Measurements from ENCODE around the gene ZPLD1.

The ZPLD1 gene

DNA sequence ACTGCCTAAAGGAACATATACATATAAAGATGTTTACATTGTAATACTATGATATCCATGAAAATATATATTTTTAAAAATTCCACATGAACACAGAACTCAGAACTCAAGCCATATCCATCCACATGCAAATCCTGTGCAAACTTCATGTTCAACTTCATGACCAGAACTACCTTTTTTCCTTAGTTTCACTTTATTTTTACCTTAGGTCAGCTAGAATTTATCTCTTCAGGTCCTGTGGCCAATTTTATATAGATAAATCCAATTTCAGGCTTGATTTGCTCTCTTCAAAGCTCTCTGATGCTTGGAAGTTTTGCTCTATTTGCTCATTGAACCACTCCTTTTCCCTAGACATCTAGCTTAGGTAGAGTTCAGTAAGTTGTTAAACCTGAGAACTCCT lies 38.8 kb downstream of the ZPLD1 start:
- Histone ChIP-seq H3K4me2 (no peak overlapping the region), H3K9ac (no peak overlapping the region), H3K4me3 (IDR thresholded peaks at IDR 0.05; ENCODE audit: insufficient read depth, low read depth, low read length) (no peak overlapping the region), H3K4me1 (ENCODE audit: low read depth, poor library complexity, severe bottlenecking) (no peaks in the 10 kb centered on the region), H4K20me1 (ENCODE audit: insufficient read depth) (no peaks in the 10 kb centered on the region), H3K27me3 (ENCODE audit: insufficient read depth, low read depth) (no peaks in the 10 kb centered on the region), H3K36me3 (ENCODE audit: insufficient read depth) (no peaks in the 10 kb centered on the region), H2AFZ (ENCODE audit: low read depth) (no peak overlapping the region), H3K79me2 (ENCODE audit: insufficient read depth, low read depth) (no peaks in the 10 kb centered on the region), H3K27ac (no peak overlapping the region)
- TF ChIP-seq, protein P1, sequence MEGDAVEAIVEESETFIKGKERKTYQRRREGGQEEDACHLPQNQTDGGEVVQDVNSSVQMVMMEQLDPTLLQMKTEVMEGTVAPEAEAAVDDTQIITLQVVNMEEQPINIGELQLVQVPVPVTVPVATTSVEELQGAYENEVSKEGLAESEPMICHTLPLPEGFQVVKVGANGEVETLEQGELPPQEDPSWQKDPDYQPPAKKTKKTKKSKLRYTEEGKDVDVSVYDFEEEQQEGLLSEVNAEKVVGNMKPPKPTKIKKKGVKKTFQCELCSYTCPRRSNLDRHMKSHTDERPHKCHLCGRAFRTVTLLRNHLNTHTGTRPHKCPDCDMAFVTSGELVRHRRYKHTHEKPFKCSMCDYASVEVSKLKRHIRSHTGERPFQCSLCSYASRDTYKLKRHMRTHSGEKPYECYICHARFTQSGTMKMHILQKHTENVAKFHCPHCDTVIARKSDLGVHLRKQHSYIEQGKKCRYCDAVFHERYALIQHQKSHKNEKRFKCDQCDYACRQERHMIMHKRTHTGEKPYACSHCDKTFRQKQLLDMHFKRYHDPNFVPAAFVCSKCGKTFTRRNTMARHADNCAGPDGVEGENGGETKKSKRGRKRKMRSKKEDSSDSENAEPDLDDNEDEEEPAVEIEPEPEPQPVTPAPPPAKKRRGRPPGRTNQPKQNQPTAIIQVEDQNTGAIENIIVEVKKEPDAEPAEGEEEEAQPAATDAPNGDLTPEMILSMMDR (conservative IDR thresholded peaks at IDR 0.05; ENCODE audit: low read depth, low read length) = no peak

DNA sequence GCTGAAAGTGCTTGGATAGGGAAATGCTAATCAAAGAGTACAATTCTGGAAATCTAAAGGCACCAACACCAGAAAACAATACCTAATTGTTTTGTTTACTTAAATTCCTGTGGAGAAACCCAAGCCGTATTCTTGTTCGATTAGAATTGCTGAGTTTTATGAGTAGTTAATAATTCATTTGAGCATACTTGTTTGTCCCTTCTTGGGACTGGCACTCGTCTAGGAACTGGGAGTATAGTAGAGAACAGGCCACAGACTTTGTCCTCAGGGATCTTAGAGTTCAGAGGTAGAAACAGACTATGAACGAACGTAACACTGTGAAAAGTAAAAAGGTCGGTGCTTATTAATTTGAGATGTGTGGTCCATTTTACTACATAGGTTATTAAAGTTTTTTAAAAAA lies 39.4 kb downstream of the ZPLD1 start:
- Histone ChIP-seq H3K4me3 (IDR thresholded peaks at IDR 0.05; ENCODE audit: insufficient read depth, low read depth, low read length) (no peak overlapping the region), H3K4me1 (ENCODE audit: low read depth, poor library complexity, severe bottlenecking) (no peaks in the 10 kb centered on the region), H4K20me1 (ENCODE audit: insufficient read depth) (no peaks in the 10 kb centered on the region), H3K36me3 (ENCODE audit: insufficient read depth) (no peaks in the 10 kb centered on the region), H3K79me2 (ENCODE audit: insufficient read depth, low read depth) (no peaks in the 10 kb centered on the region), H3K27ac (no peak overlapping the region), H2AFZ (ENCODE audit: low read depth) (no peak overlapping the region), H3K4me2 (no peak overlapping the region), H3K9ac (no peak overlapping the region), H3K27me3 (ENCODE audit: insufficient read depth, low read depth) (no peaks in the 10 kb centered on the region)
- TF ChIP-seq, protein P1 (conservative IDR thresholded peaks at IDR 0.05; ENCODE audit: low read depth, low read length) = no peak

DNA sequence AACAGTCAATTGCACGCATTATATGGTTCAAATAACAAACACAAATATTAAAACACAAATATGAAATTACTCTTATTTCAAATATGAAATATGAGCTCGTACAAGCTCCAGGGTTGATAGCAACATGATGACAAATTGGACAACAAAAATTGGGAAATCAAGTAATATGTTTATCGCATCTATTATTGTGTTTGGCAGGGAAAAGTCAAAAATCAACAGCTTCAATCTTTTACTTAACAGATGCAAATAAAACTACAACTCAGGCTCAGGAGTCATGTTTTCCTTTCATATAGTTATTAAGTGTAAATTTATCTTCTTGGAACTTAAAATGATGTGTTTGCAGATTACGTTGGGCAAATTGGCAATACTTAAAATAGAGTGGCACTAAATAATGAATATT lies 41.4 kb downstream of the ZPLD1 start:
- no peak overlapping the region for H3K27ac ChIP-seq
- no peak overlapping the region for H3K4me2 ChIP-seq
- H3K9ac ChIP-seq = no peak overlapping the region
- H3K79me2 ChIP-seq (ENCODE audit: insufficient read depth, low read depth) = no peaks in the 10 kb centered on the region
- H3K4me1 ChIP-seq (ENCODE audit: low read depth, poor library complexity, severe bottlenecking) = peaks cover 6% of the 10 kb centered on the region
- H3K36me3 ChIP-seq (ENCODE audit: insufficient read depth) = no peaks in the 10 kb centered on the region
- H3K4me3 ChIP-seq (IDR thresholded peaks at IDR 0.05; ENCODE audit: insufficient read depth, low read depth, low read length) = no peak overlapping the region
- no peaks in the 10 kb centered on the region for H4K20me1 ChIP-seq (ENCODE audit: insufficient read depth)
- no peak overlapping the region for H2AFZ ChIP-seq (ENCODE audit: low read depth)
- TF ChIP-seq, protein P1 (conservative IDR thresholded peaks at IDR 0.05; ENCODE audit: low read depth, low read length) = no peak
- no peaks in the 10 kb centered on the region for H3K27me3 ChIP-seq (ENCODE audit: insufficient read depth, low read depth)

- TF ChIP-seq, protein P1 (conservative IDR thresholded peaks at IDR 0.05; ENCODE audit: low read depth, low read length) = no peak
- H3K4me1 ChIP-seq (ENCODE audit: low read depth, poor library complexity, severe bottlenecking) = peaks cover 10% of the 10 kb centered on the region
- no peaks in the 10 kb centered on the region for H4K20me1 ChIP-seq (ENCODE audit: insufficient read depth)
- H3K79me2 ChIP-seq (ENCODE audit: insufficient read depth, low read depth) = no peaks in the 10 kb centered on the region
- no peaks in the 10 kb centered on the region for H3K27me3 ChIP-seq (ENCODE audit: insufficient read depth, low read depth)
- no peak overlapping the region for H3K4me3 ChIP-seq (IDR thresholded peaks at IDR 0.05; ENCODE audit: insufficient read depth, low read depth, low read length)
- H3K4me2 ChIP-seq = no peak overlapping the region
- no peak overlapping the region for H2AFZ ChIP-seq (ENCODE audit: low read depth)
- no peaks in the 10 kb centered on the region for H3K36me3 ChIP-seq (ENCODE audit: insufficient read depth)
- no peak overlapping the region for H3K9ac ChIP-seq
- no peak overlapping the region for H3K27ac ChIP-seq
Observed at GRCh38 chr3:102478160-102478559, 43.3 kb downstream of the ZPLD1 start.
